Vagina (tissue), 2 donors: ENCODE data around the gene ARL1.

ENCODE experiments used
- POLR2A ChIP-seq, 2 donors: fragments of 450-650 bp; IDR thresholded peaks; one replicate each; pipeline ENCODE4 v1.6.1; 2017; ENCODE audit warnings: antibody characterized with exemption in 2 of 2, mild to moderate bottlenecking in 2 of 2, moderate library complexity in 2 of 2
- POLR2AphosphoS5 ChIP-seq, 2 donors: sonication (generic); formaldehyde crosslinking; IDR thresholded peaks; one replicate each; pipeline ENCODE4 v1.9.0; 2017; ENCODE audit warnings: antibody characterized with exemption in 2 of 2, mild to moderate bottlenecking in 2 of 2, low read depth in 1 of 2; ENCODE audit not compliant: insufficient read depth in 1 of 2
- TF ChIP-seq, protein P1 (sequence below), 3 experiments: fragments of 450-650 bp in 2 of 3; fragments of 200-600 bp in 1 of 3; sonication (generic) in 1 of 3; IDR thresholded peaks; one replicate each; pipeline ENCODE4 v1.5.1; 2017 to 2019; ENCODE audit warnings: antibody characterized with exemption in 3 of 3, mild to moderate bottlenecking in 2 of 3, moderate library complexity in 2 of 3

DNA sequence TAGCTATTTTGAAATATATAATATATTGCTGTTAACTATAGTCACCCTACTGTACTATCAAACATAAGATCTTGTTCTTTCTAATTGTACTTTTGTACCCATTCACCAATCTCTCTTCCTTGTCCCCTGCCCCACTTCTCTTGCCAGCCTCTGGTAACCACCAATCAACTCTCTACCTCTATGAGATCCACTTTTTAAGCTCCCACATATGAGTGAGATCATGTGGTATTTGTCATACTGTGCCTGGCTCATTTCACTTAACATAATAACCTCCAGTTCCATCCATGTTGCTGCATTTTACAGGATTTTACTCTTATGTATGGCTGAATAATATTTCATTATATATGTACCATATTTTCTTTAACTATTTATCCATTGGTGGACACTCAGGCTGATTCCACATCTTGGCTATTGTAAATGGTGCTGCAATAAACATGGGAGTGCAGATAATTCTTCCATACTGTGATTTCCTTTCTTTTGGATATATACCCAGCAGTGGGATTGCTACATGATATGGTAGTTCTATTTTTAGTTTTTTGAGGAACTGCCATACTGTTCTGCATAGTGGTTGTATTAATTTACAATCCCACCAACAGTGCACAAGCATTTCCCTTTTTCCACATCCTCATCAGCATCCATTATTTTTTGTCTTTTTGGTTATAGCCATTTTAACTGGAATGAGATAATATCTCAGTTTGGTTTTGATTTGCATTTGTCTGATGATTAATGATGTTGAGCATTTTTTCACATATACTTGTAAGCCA, 34.1 kb upstream of the ARL1 start:
- TF ChIP-seq, protein P1, sequence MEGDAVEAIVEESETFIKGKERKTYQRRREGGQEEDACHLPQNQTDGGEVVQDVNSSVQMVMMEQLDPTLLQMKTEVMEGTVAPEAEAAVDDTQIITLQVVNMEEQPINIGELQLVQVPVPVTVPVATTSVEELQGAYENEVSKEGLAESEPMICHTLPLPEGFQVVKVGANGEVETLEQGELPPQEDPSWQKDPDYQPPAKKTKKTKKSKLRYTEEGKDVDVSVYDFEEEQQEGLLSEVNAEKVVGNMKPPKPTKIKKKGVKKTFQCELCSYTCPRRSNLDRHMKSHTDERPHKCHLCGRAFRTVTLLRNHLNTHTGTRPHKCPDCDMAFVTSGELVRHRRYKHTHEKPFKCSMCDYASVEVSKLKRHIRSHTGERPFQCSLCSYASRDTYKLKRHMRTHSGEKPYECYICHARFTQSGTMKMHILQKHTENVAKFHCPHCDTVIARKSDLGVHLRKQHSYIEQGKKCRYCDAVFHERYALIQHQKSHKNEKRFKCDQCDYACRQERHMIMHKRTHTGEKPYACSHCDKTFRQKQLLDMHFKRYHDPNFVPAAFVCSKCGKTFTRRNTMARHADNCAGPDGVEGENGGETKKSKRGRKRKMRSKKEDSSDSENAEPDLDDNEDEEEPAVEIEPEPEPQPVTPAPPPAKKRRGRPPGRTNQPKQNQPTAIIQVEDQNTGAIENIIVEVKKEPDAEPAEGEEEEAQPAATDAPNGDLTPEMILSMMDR (IDR thresholded peaks at IDR 0.05): no peak
- no peak for TF ChIP-seq POLR2AphosphoS5 (IDR thresholded peaks at IDR 0.05; ENCODE audit: insufficient read depth in 1 of 2, low read depth in 1 of 2)
- no peak for TF ChIP-seq POLR2A (IDR thresholded peaks at IDR 0.05)
